GM21528 (cell line): ENCODE data around the gene TMTC2.

ENCODE experiments used
- ATAC-seq: cut with Tn5 transposase; IDR thresholded peaks from one replicate; pipeline ENCODE4 v1.9.1; 2021; ENCODE audit warnings: mild to moderate bottlenecking, moderate library complexity; ENCODE audit not compliant: unreplicated experiment, low FRiP score

TMTC2 gene

DNA sequence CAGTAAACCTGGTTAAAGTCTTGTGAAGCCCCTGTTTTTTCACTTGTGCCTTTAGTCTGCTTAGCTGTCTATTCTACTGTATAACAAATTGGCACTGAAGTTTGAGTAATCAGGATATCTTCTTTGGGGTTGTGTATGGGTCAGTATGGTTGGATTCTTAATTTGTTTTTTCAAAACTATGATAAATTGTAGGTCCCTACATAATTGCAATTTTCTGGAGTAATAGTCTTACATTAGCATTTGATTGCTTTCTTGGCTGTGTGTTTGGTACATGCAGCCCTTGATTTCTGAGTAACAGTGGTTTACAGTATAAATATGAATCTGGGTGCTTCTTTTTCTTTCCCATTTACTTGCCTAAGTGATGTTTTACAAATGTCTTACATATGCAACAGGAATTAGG, 186.6 kb downstream of the TMTC2 start:
- no peak for ATAC-seq

DNA sequence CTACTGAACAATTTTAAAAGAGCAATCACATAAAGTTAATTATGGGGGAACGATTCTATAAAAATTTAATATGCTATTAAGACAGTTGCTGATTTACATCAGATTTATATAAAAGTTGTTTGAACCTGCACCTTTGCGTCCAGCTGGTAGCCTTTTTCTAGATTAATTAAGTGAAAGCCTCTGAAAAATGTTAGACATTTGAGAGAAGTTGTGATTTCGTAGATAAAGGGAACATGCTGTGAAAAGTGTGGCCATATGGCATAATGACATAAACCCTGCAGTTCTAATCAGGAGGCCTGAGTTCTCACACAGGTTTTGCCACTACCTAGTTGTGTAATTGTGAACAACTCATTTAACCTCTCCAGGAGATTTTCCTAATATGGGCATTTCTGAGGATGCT, 187.2 kb downstream of the TMTC2 start:
- ATAC-seq, result no peak

DNA sequence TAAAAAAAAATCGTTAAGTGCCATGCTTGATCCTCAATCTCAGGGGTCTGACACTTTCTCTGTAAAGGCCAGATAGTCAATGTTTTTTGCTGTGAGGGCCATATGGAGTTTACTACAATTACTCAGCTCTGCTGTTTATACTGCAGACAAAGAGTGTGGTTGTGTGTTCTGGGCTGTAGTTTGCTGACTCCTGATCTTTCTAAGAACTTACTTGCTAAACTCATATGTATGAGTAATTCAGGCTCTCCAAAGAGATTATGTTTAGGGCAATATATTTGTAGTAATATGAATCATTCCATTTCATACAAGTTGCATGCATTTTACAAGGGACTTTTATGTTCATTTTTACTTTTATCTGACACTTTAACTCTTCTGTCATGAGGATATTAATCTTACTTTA, 188.2 kb downstream of the TMTC2 start:
- ATAC-seq, result no peak

DNA sequence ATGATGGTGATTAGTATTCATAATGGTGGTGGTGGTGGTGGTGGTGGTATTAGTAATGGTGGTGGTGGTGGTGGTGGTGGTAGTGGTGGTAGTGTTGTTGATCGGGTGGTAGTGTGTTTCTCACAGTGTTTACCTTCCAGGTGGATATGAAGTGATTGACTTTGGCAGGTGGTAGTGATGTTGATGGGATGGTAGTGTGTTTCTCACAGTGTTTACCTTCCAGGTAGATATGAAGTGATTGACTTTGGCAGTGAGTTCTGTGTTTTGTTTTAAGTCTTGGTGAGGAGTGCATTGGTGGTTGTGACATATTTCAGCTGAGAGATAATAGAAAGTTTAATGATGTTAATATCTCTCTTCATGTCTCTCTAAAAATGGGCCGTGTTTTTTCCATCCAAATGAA, 189.4 kb downstream of the TMTC2 start:
- ATAC-seq, result no peak

DNA sequence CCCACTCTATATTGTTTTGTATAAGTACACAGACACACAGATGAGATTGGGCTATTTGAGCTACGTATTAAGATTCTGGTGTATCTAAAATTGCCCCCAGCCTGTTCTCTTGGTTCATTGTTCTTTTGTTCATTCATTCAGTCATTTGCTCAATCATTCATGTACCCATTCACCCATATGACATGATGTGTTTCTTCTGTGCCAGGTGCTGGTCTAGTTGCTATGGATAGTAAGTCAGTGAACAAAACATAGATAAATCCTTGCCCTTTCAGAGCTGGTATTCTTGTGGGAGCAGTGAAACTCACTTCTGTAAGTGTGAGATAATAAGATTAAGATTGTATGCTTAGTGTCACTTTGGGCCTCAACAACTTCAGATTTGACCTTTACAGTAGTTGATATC, 191.3 kb downstream of the TMTC2 start:
- no peak for ATAC-seq

DNA sequence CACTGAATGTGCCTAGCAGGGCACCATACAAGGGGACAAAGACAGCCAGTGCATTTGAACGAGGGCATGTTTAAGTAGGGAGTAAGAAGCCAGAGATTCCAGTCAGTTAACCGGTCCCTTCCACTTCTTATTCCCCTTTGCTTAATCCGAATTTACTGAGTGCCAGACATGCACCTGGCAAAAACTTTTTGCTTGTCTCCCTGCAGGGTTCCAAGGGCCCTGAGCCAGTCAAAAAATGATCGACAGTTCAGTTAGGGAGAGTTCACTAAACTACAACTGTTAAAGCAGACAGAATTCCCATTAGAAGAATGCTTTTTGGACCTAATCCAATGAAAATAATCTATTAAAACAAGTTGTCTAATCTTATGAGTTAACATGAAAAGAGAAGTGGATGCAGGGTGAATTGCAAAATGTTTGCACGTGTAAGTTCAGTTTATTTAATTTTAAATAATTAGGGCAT, 193.8 kb downstream of the TMTC2 start:
- no peak for ATAC-seq

DNA sequence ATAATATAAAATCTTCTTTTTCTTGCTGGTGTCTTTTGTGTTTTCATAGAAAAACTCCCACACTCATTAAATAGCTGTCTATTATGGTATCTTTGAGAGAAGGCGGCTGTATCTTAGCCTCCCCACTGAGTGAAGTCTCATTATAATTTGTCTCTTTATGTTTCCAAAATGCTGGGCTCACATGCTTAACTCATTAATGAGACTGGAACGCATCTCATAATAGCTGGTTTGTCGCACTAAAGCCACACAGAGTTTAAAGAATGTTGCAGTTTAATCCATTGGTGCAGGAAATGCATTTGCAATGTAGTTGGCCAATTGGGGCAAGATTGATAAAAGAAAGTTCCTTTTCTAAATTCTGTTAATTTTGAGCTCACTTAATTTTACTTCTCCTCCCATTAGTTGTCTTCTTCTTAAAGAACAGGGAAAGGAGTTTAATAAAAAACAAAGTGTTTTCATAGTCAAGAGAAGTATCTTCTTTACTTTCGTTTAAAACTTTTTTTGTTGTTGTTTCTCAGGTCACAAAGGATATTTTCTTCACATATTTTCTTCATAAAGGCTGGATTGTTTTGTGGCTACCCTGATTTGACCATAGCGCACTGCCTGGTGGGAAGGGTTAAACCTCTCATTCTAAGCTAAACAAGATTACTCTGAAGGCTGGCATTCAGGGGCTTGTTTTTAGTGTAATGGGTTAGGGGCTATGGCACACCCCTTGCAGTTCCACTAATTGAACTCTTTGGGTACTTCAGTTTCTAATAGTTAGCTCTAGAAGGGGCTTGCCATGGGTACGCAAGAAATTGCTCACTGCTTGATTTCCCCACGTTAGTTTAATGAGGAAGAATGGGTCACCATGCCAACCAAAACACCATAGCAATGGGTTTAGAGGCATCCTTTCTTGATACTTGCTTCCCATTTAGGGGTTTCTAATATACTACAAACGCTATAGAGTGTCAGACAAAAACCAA, 197.0 kb downstream of the TMTC2 start:
- ATAC-seq, result no peak

DNA sequence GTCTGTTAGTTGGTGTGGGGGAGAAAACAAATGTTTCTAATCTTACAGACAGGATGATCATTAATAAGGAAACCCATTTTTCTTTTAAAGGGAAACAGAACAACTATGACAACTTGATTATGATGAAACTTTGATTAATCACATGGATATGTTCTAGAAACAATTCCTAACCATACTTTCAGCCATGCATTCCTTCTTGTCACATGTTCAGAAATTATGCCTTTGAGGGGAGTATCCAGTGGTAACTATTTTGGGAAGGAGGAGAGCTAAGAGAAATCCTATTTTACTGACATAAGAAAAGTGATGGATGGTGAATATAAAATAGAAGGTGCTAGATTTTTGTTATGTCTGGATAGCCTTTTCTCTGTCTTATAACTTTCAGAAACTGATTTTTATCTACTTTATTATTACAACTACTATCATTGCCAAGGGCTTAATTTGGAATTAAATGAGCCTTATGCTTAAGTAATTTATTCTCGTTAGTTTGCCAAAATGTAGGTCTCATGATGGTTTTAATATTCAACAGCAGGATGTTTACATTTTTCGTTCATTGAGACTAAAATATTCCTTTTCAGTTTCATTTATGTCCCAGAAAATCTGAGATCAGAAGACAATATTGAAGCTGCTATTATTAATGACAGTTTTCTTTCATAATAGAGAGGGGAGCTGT, 200.1 kb downstream of the TMTC2 start:
- no peak for ATAC-seq

DNA sequence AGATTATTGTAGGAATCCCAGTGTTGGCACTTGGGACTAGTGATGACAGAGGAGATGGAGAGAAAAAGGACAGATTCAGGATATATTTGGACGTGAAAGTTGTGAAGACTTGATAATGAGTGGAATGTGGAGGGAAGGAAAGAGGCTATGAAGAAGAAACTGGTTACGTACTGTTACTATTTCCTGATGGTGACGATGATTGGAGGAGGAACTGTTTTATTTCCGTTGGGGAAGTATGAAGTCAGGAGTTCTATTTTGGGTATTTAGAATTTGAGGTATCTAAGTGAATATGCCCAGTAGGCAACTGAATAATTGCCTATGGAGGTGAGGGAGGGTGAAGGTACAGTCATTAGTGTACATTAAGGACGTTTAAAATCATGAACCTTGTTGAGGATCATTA, 207.2 kb downstream of the TMTC2 start:
- ATAC-seq, result no peak

DNA sequence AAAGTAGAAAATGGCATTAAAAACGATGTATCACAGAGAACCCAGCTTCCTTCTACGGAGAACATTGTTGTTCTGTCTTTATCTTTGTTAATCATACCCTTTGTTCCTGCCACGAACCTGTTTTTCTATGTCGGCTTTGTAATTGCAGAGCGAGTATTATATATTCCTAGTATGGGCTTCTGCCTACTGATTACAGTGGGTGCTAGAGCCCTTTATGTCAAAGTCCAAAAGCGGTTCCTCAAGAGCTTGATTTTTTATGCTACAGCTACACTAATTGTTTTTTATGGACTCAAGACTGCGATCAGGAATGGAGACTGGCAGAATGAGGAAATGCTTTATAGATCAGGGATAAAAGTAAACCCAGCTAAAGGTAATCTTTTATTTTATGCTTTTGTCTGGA, 209.6 kb downstream of the TMTC2 start:
- no peak for ATAC-seq

DNA sequence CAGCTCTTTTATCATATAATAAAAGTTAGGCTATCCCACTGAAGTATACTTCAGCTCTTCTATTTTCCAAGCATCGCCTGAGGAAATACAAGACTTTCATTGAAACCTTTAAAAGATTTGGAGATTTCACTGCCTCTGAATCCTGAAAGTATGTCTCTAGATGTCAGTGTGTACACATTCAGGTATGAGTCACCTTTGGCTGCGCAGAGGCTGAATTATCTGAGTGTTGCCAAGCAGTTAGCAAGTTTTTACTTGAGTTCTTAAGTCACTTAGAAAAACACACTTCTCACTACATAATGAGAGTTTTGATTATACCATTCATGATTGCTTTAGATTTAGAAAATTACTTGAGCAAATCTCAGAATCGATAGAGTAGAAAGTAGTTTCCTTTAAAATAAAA, 210.3 kb downstream of the TMTC2 start:
- no peak for ATAC-seq

DNA sequence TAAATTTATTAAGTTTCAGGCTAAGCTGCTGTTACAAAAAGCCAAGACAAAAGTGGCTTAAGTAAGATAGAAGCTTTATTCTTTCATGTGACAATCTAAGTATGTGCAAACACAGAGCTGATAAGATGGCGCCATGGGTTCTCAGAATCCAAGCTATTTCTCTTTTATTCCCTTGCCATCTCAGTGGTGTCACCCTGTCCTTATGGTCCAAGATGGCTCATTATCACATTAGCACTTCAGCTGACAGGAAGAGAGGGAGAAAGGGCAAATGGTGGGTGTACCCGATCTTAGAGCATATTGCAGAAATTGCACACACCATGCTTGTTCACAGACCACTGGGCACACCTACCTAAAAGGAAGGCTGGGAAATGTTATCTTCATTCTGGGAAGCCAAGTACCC, 211.7 kb downstream of the TMTC2 start:
- no peak for ATAC-seq

DNA sequence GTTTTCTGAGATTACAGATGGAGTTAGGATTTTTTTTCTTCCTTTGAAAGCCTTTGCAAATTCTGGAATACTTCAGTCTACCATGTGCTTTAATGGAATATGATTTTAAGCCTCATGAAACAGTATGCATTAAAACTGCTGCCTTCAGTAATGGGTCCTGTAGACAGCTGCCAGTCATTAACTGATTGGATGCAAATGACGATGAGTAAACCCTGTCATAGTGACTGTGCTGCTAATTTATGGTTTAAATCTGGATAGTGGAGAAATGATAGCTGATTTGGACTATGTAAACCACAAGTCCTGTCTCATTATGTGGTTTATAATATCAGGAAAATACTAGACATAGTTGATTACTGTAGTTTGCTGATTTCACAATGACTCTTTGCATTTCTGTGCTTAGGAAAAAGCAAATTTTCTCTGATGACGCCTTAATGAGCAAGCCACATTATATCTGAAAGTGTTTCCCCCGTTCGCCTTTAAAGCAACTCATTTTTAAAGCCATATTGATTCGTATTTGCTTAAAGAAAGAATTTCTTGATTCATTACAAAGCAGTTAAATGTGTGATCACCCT, 217.6 kb downstream of the TMTC2 start:
- no peak for ATAC-seq

DNA sequence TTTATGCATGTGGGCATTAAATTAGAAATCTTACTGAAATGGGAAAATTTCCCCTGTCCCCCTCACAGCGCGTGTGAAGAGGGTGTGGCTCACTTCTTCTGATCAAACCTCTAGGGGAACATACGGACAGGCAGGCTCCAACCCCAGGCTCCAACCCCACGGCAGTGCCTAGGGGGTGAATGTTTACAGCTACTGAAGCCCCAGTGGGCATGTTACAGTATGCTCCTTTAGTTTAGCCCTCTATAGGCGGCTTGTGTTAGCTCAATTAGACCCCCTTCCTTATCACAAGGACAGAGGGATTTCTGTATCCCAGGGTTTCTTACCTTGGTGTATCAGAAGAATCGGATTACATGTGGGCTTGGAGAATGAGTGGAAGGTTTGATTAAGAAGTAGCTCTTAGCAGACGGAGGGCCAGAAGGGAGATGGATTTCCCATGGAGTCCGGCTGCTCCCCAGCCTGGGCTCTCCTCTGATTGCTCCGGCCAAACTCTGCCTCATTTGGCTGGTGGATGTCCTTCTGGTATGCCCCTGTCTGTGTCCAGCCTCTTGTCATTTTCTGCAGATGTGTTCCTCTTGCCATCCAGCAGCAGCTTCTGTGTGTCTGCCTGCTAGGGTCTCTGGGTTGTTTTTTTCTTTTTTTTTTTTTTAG, 223.7 kb downstream of the TMTC2 start:
- ATAC-seq, result no peak

DNA sequence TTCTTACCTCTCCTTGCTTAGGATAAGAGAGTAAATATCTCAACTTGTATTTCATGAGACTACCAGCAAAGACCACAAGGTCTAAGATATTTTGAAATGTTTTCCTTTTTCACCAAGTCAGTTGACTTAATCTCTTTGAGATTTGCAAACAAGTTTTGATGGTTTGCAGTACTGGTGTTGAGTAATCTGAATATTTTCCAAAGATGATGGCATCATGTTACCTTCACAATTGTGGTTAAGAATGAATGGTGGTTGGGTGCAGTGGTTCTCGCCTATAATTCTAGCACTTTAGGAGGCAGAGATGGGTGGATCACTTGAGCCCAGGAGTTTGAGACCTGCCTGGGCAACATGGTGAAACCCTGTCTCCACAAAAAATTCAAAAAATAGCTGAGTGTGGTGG, 225.7 kb downstream of the TMTC2 start:
- ATAC-seq, result no peak

DNA sequence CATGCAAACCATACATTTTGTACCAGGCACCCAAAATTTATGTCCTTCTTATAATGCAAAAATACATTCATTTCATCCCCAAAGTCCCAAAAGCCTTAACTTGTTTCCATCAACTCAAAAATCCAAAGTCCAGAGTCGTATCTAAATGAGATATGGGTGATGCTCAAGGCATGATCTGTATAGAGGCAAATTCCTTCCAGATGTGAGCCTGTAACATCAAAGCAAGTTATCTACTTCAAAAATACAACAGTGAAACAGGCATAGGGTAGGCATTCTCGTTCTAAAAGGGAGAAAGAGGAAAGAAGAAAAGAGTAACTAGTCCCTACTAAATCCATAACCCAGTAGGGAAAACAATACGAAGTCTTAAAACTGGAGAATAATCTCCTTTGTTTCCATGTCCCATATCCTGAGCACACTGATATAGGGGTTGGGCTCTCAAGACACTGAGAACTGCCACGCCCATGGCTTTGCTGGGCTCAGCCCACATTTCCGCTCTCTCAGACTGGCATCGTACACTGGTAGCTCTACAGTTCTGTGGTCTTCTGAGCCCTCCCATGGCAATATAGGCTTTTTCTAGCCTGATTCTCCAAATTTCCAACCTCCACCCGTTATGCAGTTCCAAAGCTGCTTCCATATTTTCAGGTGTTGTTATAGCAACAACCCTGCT, 232.8 kb downstream of the TMTC2 start:
- ATAC-seq, result no peak

DNA sequence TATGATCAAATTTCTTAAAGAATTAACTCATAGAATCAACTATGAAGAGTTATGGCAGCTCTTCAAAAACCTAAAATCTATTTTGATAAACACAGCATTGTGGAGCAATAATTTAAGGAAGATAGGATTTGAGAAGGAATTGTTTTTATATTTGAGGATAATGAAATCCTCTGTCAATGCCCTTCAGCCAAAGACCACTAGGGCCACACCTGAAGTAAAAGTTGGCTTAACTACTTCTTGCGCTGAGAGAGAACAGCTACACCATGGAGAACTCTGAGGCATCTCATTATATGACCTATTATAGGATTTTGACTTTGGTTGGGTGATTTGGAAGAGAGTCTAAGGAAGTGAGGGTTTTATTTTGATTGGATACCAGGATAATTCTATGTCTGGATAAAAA, 237.2 kb downstream of the TMTC2 start:
- ATAC-seq, result no peak

DNA sequence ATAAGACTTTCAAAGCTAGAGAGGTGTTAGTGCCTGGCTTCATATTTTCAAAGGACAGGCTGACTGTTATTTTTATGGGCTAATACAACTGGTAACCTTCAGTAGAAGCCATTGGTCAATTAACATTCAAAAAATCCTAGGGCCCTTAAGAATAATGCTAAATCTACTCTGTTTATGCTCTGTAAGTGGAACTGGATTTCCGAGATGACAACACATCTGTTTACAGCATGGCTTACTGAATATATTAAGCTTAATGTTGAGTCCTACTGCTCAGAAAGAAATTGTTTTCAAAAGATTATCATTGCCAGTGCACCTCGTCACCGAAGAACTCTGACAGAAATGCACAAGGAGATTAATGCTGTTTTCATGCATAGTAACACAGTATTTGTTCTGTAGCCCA, 239.9 kb downstream of the TMTC2 start:
- ATAC-seq, result no peak

DNA sequence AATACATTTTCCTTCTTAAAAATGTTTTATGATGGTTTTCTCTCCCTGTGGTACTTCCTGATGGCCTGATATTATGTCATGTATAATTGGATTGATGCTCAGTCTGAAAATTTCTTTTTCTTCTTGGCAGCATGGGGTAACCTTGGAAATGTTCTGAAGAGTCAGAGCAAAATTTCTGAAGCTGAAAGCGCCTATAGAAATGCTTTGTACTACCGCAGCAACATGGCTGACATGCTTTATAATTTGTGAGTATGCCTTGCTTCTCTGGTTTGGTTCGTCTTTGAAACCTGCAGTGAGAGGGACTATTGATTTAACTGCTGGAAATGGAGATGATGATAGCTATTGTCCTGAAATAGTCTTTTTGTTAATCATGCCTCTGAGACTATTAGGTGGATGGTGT, 243.6 kb downstream of the TMTC2 start:
- ATAC-seq, result no peak

DNA sequence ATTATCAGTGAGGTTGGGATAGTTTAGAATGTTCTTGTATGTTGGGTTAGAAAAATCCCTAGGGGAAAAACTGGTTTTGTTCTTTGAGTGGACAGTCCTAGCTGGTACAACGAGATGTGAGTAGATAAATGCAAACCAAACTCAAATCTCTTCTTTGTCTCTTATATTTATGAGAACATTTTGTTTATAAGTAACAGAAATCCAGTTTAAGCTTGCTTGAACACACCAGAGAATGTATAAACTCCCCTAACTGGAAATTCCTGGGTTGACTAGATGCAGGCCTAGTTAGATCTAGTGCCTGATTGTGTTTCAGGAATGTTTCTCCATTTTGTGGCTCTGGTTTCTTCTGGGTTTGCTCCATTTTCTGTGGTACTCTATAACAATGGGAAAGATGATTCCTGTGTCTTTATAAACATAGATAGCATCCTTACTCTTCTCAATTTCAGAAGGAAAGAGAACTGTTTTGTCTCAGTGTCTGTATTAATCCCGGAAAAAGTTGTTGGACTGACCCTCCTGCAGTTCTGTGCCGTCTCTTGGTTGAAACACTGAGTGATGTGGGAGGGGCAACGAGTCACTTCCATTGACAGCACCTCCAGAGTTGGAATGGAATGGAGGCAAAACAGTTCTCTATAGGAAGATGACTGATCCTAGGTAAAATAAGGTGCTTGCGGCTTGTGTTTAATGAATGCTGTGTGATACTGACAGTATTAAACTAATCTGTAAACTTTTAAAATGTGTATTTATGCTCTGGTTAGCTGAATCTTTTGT, 244.8 kb downstream of the TMTC2 start:
- ATAC-seq, result no peak
